Measurements from ENCODE around the gene TAB3. TPM values are rescaled to one million over a fixed set of nuclear protein-coding genes. Genes with fewer than 3 reads are reported as not detected.

Gene TAB3
- total RNA-seq, 1 donor from 2014 or later, result 12.6 TPM

- intact Hi-C loops (cut with micrococcal nuclease), result no loop called here
- Histone ChIP-seq H3K27ac (replicated peaks) (no peak overlapping the region), H3K4me3 (no peak overlapping the region), H3K4me1 (no peaks in the 10 kb centered on the region), H3K27me3 (ENCODE audit: low read depth) (no peaks in the 10 kb centered on the region), H3K9me3 (replicated peaks) (no peaks in the 10 kb centered on the region), H3K36me3 (no peaks in the 10 kb centered on the region)
- DNase-seq, result no peak
- no peak for TF ChIP-seq CTCF (IDR thresholded peaks at IDR 0.05; ENCODE audit: borderline replicate concordance)
Observed at GRCh38 chrX:30930143-30930542, 41.1 kb upstream of the TAB3 start.

GRCh38 chrX:30920271-30920670 is 31.2 kb upstream of the TAB3 start:
- no peaks in the 10 kb centered on the region for H3K27me3 ChIP-seq (ENCODE audit: low read depth)
- no peaks in the 10 kb centered on the region for H3K4me1 ChIP-seq
- intact Hi-C loops (cut with micrococcal nuclease), result no loop called here
- no peak overlapping the region for H3K27ac ChIP-seq (replicated peaks)
- no peak overlapping the region for H3K4me3 ChIP-seq
- no peak for DNase-seq
- H3K9me3 ChIP-seq (replicated peaks), result no peaks in the 10 kb centered on the region
- TF ChIP-seq CTCF (IDR thresholded peaks at IDR 0.05; ENCODE audit: borderline replicate concordance), result no peak
- H3K36me3 ChIP-seq, result no peaks in the 10 kb centered on the region

GRCh38 chrX:30918480-30918879 is 29.4 kb upstream of the TAB3 start:
- Histone ChIP-seq H3K27ac (replicated peaks) (no peak overlapping the region), H3K4me1 (no peaks in the 10 kb centered on the region), H3K27me3 (ENCODE audit: low read depth) (no peaks in the 10 kb centered on the region), H3K4me3 (no peak overlapping the region), H3K9me3 (replicated peaks) (no peaks in the 10 kb centered on the region), H3K36me3 (no peaks in the 10 kb centered on the region)
- intact Hi-C loops (cut with micrococcal nuclease), result no loop called here
- DNase-seq, result no peak
- TF ChIP-seq CTCF (IDR thresholded peaks at IDR 0.05; ENCODE audit: borderline replicate concordance), result no peak

- intact Hi-C loops (cut with micrococcal nuclease), result no loop called here
- Histone ChIP-seq H3K27me3 (ENCODE audit: low read depth) (no peaks in the 10 kb centered on the region), H3K36me3 (no peaks in the 10 kb centered on the region)
Observed at GRCh38 chrX:30913492-30913891, 24.4 kb upstream of the TAB3 start.

GRCh38 chrX:30910124-30910860 is 21.2 kb upstream of the TAB3 start:
- Histone ChIP-seq H3K9me3 (replicated peaks) (no peaks in the 10 kb centered on the region), H3K27me3 (ENCODE audit: low read depth) (no peaks in the 10 kb centered on the region), H3K27ac (replicated peaks) (no peak overlapping the region), H3K4me1 (no peaks in the 10 kb centered on the region), H3K36me3 (no peaks in the 10 kb centered on the region), H3K4me3 (no peak overlapping the region)
- TF ChIP-seq CTCF (IDR thresholded peaks at IDR 0.05; ENCODE audit: borderline replicate concordance), result no peak
- intact Hi-C loops (cut with micrococcal nuclease), result no loop called here
- no peak for DNase-seq

More at GRCh38 chrX:30913492-30913891, 24.4 kb upstream of the TAB3 start:
- H3K9me3 ChIP-seq (replicated peaks), result no peaks in the 10 kb centered on the region
- TF ChIP-seq CTCF (IDR thresholded peaks at IDR 0.05; ENCODE audit: borderline replicate concordance), result no peak
- no peak overlapping the region for H3K27ac ChIP-seq (replicated peaks)
- DNase-seq, result no peak
- H3K4me3 ChIP-seq, result no peak overlapping the region
- no peaks in the 10 kb centered on the region for H3K4me1 ChIP-seq
